ENCODE measurements around the gene CREB5.
"Not testable (repeated sequence)": the region's sequence is repeated elsewhere in the genome, so short reads cannot be mapped to it uniquely, and the experiment has no call there.

The CREB5 gene

DNA sequence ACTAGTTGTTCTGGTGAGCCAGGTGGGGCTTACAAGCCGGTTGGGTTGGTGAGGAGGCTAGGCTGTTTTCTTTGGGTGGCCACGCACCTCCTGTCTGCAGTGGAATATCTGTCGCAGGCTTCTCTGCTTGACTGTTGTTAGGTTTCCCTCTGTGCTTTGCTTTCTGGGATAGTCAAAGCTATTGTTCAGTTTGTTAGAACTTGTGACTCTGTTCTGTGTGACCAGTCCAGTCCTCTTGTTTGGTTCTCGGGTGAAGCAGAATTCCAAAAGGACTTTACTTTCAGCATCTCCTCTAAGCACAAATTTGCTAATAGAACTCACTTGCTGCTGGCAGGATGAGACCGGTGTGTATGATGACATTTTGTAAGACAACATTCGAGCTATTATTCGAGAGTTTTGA lies 105.3 kb downstream of the CREB5 start:
- DNase-seq: no peak

DNA sequence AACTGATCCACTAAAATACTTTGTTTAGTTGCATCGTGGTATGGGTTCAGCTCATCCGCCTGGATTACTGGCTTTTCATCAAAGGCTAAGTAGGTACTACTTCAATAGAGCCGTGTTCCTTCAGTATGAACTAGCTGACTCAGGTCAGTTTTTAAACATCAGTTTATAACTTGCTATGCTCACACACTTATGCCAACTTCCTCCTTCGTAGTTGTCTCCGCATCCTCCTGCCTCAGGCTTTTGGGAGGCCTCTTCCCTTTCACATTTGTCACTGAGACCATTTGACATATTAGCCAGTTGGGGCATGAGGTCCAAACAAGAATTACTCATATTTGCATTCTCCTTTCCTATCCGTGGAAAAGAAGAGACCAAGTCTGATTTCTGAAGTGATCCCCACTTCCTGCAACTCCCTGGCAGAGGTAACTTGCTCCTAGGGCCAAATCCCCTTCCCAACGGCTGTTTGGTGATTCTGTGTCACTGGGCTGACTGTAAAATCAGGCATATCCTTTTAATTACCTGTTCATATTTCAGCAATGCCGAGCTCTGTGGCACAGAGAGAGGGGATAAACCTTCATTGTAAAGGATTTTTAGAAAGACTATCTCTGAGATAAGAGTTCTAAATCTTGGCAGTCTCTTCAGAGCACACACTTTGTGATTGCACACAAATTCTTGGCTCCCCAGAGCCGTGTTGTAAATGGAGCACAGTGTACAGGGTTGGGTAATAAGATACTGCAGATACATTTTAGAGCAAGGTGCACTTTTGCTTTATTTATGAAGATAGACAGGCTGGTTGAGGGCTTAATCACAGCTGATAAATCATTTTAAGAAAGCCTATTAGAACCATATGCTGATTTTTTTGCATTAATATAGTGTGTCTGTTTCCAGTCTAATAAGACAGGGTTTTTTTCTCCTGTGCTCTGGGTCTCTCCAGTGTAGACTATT lies 108.0 kb downstream of the CREB5 start:
- DNase-seq: no peak

DNA sequence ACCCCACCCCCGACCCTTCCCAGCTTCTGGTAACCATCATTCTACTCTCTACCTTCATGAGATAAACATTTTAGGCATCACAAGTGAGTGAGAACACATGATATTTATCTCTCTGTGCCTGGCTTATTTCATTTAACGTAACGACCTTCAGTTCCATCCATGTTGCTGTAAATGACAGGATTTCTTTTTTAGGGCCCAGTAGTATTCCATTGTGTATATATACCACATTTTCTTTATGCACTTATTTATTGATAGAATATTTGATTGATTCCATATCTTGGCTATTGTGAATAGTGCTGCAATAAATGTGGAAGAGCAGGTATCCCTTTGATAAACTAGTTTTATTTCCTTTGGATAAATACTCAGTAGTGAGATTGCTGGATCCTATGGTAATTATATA lies 112.7 kb downstream of the CREB5 start:
- no peak for DNase-seq

DNA sequence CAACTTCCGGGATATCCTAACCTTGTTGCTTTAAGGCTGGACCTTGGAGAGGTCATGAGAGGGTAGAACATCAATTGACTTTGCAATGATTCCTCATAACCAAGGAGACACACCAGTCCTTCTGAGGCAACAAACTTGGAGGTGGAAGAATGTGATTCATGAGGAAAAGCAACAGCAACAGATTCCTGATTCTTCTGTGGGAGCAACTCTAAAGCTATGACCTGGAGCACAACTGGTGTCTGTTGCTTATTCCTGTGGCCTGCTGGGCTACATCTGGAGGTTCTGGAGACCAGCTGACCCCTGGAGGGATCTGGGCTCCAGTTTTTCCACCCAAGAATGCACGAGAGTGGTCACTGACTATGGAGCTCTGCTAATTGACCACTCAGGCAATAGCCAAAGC lies 116.6 kb downstream of the CREB5 start:
- no peak for DNase-seq

DNA sequence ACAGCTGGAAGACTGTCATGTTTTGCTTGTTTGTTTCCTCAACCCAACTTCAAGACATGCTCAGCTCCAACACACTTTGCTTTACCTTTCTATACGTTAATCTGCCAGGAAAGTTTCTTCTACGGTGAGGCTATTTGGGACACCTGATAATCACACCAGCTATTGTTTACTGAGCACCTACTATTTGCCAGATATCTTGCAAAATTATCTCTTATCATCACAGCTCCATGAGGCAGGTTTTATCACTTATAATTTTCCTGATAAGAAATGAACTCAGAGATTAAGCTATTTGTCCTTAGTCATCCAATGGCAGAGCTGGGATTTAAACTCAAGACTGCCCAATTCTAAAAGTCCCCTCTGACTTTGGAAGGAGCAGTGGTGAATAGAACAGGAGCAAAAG lies 117.4 kb downstream of the CREB5 start:
- no peak for DNase-seq

DNA sequence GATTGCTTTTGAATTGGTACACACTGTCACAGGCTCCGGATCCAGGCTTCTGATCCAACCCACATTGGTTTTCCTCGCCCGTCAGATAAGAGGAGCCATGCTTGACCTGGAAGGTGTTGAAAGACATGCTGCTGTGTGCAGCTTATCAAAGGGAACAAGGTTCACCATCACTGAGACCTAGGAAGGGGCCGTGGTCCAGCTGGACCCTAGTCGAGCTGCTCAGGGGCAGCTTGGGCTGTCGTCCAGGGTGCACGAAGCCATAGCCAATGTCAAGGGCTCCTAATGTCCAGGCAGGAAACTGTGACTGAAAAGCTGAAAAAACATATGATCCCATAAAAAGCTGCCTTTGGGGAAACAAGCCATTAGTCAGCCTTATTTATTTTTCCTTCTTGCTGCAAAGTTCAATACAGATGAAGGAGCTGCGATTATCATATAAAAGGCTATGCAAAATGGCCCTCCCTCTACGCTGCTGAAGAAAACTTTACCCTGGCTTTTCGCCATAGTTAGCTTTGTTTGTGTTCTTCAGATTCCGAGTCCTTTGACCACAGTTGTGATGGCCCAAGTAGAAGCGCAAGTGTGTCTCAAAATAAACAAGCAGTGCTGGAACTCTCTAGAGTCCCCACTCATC lies 118.0 kb downstream of the CREB5 start:
- no peak for DNase-seq

DNA sequence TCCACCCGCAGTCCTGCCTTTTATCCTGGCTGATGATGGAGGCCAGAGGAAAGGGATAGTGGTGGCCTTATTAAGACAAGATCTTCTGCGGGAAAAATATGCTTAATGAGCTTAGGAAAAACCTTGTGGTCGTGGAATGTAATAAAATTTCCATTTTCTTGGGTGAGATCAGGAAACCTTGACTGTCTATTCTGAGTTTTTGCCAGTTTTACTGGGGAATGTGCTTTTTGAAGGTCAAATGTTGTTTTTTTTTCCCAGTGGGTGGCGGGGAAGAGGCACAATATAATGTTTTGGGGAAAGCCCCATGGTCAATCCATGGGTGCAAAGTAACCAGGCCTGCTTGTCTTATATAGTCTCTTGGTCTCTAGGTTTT lies 118.5 kb downstream of the CREB5 start:
- DNase-seq: no peak

DNA sequence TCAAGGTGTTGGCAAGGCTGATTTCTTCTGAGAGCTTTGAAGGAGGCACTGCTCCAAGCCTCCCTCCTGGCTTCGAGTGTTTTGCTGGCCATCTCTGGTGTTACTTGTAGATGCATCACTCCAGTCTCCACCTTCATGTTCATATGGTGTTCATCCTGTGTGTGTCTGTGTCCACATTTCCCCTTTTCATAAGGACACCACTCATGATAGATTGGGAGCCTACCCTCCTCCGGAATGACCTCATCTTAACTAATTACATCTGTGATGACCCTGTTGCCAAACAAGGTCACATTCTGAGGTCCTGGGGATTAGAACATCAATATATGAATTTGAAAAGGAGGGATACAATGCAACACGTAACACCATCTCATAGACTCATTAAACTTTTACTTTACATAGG lies 119.0 kb downstream of the CREB5 start:
- no peak for DNase-seq

DNA sequence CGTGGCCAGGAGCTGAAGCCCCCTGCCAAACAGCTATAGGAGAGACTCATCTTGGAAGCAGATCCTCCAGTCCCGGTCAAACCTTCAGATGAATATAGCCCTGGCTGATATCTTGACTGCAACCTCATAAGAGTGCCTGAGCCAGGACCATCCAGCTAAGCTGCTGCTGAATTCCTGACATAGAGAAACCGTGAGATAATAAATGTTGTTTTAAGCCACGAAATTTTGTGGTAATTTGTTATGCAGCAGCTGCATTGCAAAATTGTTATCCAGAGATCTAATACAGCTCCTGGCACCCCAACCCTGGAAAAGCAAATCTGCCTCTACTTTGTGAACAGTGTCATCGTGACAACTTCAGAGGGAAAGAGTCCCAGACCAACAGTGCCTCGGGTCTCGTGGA lies 119.9 kb downstream of the CREB5 start:
- DNase-seq: no peak

DNA sequence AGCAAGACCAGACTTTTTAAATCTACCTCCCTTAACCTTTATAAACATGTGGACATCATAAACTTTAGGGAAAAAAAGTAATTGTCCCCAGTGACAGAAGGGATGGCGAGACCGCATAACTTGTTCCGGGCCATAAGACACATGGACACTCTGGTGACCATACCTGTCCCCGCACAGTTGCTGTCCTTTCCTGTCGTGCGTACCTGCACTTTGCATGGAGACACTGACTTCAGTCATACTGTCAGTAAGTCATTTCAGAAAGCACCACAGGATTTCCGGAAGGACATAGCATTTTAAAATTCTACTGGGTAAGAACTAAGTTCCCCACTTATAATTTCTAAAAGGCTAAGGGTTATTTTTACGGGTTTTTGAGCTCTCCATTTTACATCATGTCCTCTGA lies 120.9 kb downstream of the CREB5 start:
- DNase-seq: no peak

DNA sequence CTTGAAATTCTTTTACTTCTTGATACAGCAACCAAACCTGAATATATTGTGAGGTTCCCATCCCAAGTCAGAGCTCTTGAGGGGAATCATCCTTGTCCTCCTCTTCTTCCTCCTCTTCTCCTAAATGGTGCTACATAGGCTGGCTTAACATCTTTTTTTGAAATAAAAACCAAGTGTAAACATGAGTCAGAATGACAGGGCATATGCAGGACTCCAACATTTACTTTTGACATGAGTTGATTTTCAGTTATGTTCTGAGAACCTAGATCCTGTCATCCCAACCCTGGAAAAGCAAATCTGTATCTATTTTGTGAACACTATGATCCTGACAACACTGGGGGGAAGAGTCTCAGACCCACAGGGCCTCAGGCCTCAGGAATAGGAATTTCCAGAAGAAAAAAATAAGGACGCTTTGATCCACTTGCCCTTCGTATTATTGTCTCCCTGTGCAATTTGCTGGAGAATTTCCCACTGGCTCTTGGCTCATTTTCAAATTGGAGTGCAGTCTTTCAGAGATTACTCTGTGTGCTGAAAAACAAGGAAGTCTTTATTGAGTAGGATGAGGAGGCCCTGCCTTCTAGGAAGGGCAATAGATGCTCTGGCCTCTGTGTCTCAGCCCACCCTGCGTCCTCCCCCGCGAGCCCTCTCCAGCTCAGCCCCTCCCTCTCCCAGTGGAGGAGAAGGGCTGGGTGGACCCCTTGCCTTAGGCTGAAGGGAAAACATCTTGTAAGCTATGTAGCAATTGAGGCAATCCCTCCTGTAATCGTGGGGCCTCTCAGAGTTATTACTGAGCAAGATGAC lies 121.6 kb downstream of the CREB5 start:
- no peak for DNase-seq

DNA sequence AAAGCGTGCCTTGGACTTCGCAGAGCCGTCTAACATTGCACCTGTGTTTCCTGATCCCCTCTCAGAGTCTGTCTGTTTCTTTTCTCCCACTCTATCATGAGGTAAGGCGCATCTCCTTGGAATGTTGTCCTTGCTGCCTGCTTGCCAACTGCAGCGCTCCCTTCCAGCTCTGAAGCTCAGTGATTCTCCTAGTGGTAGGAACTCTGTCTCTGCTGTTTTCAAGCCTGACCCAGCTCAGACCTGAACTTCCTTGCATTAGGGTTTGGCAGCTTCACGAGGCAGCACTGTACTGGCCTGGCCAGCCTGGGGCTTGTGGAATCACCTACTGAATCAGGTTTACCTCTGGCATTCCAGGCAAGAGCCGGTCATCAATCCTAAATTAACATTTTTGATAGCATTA lies 123.9 kb downstream of the CREB5 start:
- DNase-seq: no peak

DNA sequence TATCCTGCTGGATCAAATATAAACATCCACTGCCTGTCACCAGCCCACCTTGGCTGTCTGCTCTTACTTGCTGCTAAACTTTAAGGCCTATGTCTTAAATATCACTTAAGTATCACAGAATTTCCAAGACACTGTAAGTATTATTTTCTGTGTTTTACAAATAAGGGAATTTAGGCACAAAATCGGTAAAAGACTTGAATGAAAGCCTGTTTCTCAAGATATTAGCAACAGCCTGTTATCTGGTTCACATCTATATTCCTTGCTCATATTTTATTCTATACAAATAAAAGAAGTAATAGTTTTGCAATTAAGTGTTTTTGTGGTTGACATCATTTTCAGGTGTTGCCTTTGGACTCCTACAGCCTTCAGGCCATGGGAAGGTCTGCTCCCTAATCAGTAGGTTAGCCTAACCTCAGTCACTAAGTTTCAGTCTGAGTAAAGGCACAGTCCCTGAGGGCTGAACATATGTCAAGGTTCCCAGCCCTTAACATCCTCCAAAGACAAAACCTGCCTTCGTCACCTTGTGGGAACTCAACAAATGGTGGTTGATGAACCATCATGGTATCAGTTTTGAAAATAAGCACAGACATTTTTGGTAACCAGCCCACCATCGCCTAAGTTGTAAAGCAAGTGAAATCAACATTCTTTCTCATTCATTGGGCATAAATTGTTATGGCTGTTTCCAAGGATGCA lies 127.1 kb downstream of the CREB5 start:
- DNase-seq: no peak

DNA sequence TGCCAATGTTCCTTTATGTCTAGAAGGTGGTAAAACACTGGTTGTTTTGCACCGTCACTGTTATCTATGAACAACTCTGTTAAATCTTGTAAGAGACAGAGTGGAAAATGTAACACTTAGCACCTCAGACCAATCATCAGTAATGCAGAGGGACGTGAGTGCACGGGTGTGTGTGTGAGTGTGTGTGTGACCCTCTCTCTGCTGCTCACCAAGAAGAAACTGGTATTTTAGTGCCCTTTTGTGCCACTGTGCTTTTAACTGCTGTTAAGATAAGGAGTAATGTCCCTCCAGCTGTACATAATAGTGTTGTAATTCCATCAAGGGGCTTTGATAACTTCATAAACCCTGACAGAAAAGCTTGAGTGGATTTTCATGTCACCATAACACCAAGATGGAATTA lies 130.1 kb downstream of the CREB5 start:
- no peak for DNase-seq

DNA sequence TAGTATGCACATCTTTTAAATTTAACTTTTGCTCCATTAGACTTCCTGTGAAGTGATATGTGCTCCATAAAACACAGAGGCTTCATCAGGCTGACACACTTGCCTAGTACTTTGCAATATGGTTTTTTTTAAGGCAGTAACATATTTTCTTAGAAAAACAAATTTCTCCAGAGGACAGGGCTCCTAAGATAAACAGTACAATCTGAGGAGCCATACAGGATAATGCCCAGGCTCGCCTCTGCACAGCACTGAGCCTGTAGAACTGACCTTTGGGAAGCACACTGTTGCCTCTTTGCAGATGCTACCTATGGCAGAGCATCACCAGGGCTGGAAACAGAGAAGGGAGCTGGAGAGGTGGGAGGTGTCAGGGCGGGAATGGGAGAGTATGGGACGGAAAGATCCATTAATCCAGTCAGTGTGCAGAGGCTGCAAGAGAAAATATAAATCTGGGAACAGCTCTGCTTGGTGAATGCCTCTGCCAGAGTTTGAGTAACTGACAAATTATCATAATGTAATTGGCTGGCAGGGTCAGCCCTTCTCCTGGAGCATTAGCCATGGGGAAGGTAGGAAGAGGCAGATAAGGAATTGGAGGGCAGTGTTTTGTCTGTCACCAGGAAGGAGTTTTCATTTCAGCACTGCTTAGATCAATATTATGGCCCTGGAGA lies 132.3 kb downstream of the CREB5 start:
- no peak for DNase-seq

DNA sequence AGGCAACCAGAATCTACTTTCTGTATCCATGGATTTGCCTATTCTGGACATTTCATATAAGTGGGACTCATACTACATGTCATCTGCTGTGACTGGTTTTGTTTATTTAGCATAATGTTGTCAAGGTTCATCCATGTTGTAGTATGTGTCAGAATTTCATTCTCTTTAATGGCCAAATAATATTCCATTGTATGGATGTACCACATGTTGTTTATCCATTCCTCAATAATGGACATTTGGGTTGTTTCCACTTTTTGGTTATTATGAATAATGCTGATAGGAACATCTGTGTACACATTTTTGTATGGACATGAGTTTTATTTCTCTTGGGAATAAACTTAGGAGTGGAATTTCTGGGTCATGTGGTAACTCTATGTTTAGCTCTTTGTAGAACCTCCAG lies 133.7 kb downstream of the CREB5 start:
- DNase-seq: no peak

DNA sequence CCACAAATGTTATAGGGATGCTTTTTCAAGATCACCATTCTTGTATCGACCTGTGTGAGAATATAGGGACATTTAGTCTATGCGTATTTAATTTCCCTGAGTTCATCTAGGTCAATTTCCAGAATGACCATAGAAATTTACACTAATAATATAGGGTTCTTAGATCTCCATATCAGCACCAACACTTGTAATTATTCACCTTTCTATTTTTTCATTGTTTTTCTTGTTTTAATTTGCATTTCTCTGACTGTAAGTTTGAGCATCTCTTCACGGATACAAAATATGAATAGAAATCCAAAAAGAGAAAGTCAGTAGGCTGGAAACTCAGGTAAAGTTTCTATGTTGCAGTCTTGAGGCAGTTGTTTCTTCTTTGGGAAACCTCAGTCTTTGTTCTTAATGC lies 134.8 kb downstream of the CREB5 start:
- no peak for DNase-seq

DNA sequence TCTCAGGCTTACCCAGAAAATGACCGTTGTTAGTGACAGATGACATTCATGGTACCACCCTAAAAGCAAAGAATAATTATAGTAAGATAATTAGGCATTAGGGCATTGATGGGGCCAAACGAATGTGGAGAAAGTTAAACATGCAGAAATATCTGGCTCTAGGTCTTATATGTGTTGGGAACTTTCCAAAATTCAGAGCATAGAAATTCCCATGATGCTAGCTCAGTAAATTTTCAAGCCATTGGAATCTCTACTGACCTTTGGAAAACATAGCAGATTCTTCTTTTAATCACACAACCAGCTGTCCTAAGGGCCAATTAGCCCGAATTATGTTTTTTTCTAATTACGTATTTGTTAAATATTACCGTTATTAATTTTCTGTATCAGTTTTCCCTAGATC lies 136.1 kb downstream of the CREB5 start:
- no peak for DNase-seq

DNA sequence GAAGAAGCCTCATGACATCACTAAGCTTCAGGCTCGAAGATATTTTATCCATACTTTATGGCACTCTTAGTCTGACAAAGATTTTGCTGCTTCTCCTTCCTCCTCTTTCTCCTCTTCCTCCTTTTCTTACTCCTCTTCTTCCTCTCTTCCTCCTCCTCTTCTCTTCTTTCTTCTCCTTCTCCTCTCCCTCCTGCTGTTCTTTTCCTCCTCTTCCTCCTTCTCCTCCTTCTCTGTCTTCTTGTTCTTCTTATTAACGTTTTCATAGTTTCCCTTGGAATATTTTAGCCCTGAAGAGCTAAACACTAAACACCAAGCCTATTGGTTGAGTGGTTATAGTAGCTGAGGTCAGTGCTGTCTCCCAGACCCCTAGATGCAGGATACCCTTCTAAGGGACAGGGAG lies 137.7 kb downstream of the CREB5 start:
- DNase-seq: no peak

DNA sequence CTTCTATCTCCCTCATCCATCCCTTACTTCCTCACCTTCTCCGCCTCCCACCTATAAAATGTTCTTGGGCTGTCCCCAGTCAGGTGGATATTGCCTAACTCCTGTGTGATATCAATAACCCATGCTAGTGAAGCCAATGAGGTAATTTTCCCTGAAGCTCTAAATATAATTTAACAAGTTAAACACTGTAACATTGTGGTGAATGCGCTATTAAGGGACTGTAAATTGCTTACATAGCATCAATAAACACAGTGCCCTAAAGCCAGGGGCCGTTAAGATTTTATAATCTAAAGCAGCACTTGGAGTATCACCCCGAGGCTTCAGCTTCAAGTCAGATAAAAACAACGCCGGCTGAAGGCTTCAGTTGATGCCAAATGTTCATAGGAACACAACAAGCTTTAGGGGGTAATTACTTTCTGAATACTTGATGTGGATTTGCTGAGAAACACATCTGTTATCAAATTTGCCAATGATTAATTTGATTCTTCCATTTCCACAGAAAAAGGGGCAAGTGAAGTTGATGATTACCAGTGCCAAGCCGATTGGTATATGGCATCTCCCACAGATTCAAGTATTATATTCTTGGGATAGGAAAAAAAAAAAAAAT lies 138.4 kb downstream of the CREB5 start:
- no peak for DNase-seq

DNA sequence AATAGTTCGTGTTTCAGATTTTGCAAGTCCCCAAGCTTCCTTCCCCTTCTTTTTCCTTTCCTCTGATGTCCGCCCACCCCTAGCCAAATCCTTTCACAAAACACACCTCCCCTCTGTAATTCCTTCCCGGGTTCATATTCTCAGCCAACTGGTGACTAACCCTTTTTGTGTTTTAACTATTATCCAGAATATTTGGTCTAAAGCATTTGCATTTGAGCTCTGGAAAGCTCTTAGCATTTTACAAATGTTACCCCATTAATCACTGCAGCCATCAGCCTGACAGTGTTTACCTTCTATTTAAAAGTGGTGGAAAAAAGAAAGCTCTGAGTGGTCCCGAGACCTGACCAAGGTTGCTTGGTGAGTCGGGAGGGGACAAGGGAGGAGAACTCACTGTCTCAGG lies 139.0 kb downstream of the CREB5 start:
- no peak for DNase-seq

DNA sequence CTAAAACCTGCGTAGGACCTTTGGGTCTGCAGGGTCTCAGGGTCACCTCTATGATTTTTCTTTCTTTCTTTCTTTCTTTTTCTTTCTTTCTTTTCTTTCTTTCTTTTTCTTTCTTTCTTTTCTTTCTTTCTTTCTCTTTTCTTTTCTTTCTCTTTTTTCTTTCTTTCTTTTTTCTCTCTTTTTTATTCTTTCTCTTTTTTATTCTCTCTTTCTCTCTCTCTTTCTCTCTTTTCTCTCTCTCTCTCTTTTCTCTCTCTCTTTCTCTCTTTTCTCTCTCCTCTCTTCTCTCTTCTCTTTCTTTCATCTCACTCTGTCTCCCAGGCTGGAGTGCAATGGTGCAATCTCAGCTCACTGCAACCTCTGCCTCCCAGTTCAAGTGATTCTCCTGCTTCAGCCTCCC lies 139.4 kb downstream of the CREB5 start:
- not testable (repeated sequence) for DNase-seq
